HUES48 (cell line): ENCODE results near the gene WFS1.

Source experiments
- H3K27ac ChIP-seq: one replicate; pipeline ENCODE4 v1.7.0; 2013; ENCODE audit warnings: low read depth, low read length, inconsistent platforms
- H3K27me3 ChIP-seq: 2 replicates; pipeline ENCODE4 v1.6.1; 2013; ENCODE audit warnings: mild to moderate bottlenecking, low read length; ENCODE audit not compliant: control insufficient read depth, insufficient read depth
- H3K36me3 ChIP-seq: 2 replicates; pipeline ENCODE4 v1.6.1; 2013; ENCODE audit warnings: low read length; ENCODE audit not compliant: control insufficient read depth, insufficient read depth
- H3K4me1 ChIP-seq: 2 replicates; pipeline ENCODE4 v1.6.1; 2013; ENCODE audit warnings: mild to moderate bottlenecking, low read length; ENCODE audit not compliant: control insufficient read depth, insufficient read depth
- H3K4me3 ChIP-seq: 2 replicates; pipeline ENCODE4 v1.5.1; 2013; ENCODE audit warnings: mild to moderate bottlenecking, low read depth, low read length
- H3K9ac ChIP-seq: 2 replicates; pipeline ENCODE4 v1.6.1; 2013; ENCODE audit warnings: mild to moderate bottlenecking, low read depth, low read length, moderate library complexity
- H3K9me3 ChIP-seq: 2 replicates; pipeline ENCODE4 v1.6.1; 2013; ENCODE audit warnings: low read length; ENCODE audit not compliant: control insufficient read depth, insufficient read depth

The WFS1 gene

GRCh38 chr4:6295495-6295894 is 25.8 kb downstream of the WFS1 start:
- Histone ChIP-seq H3K9ac (no peak overlapping the region), H3K27me3 (no peaks in the 10 kb centered on the region), H3K9me3 (no peaks in the 10 kb centered on the region), H3K36me3 (peaks cover 51% of the 10 kb centered on the region), H3K4me3 (no peak overlapping the region), H3K4me1 (no peaks in the 10 kb centered on the region), H3K27ac (no peak overlapping the region)

GRCh38 chr4:6296026-6296425 is 26.4 kb downstream of the WFS1 start:
- no peaks in the 10 kb centered on the region for H3K4me1 ChIP-seq
- H3K9me3 ChIP-seq = no peaks in the 10 kb centered on the region
- H3K27me3 ChIP-seq = no peaks in the 10 kb centered on the region
- no peak overlapping the region for H3K9ac ChIP-seq
- no peak overlapping the region for H3K27ac ChIP-seq
- H3K36me3 ChIP-seq = peaks cover 54% of the 10 kb centered on the region
- H3K4me3 ChIP-seq = no peak overlapping the region

GRCh38 chr4:6297266-6297815 is 27.7 kb downstream of the WFS1 start:
- Histone ChIP-seq H3K27ac (no peak overlapping the region), H3K36me3 (peaks cover 58% of the 10 kb centered on the region), H3K27me3 (no peaks in the 10 kb centered on the region), H3K9ac (no peak overlapping the region), H3K4me3 (no peak overlapping the region), H3K4me1 (no peaks in the 10 kb centered on the region), H3K9me3 (no peaks in the 10 kb centered on the region)

GRCh38 chr4:6298035-6298434 is 28.4 kb downstream of the WFS1 start:
- H3K36me3 ChIP-seq = peaks cover 61% of the 10 kb centered on the region
- no peaks in the 10 kb centered on the region for H3K27me3 ChIP-seq
- no peak overlapping the region for H3K4me3 ChIP-seq
- H3K9me3 ChIP-seq = no peaks in the 10 kb centered on the region
- H3K4me1 ChIP-seq = no peaks in the 10 kb centered on the region
- H3K27ac ChIP-seq = no peak overlapping the region
- H3K9ac ChIP-seq = no peak overlapping the region

GRCh38 chr4:6298852-6299251 is 29.2 kb downstream of the WFS1 start:
- Histone ChIP-seq H3K9ac (no peak overlapping the region), H3K36me3 (peaks cover 61% of the 10 kb centered on the region), H3K27me3 (no peaks in the 10 kb centered on the region), H3K4me3 (no peak overlapping the region), H3K4me1 (no peaks in the 10 kb centered on the region), H3K27ac (no peak overlapping the region), H3K9me3 (no peaks in the 10 kb centered on the region)

- Histone ChIP-seq H3K9ac (no peak overlapping the region), H3K27me3 (no peaks in the 10 kb centered on the region), H3K4me1 (no peaks in the 10 kb centered on the region), H3K36me3 (peaks cover 54% of the 10 kb centered on the region), H3K9me3 (no peaks in the 10 kb centered on the region), H3K27ac (no peak overlapping the region), H3K4me3 (no peak overlapping the region)
Observed at GRCh38 chr4:6299875-6300274, 30.2 kb downstream of the WFS1 start.

GRCh38 chr4:6300359-6300758 is 30.7 kb downstream of the WFS1 start:
- no peaks in the 10 kb centered on the region for H3K4me1 ChIP-seq
- peaks cover 52% of the 10 kb centered on the region for H3K36me3 ChIP-seq

GRCh38 chr4:6301051-6301731 is 31.5 kb downstream of the WFS1 start:
- Histone ChIP-seq H3K27ac (no peak overlapping the region), H3K4me1 (no peaks in the 10 kb centered on the region), H3K36me3 (peaks cover 45% of the 10 kb centered on the region), H3K9me3 (no peaks in the 10 kb centered on the region), H3K27me3 (no peaks in the 10 kb centered on the region), H3K4me3 (no peak overlapping the region), H3K9ac (no peak overlapping the region)

More at GRCh38 chr4:6300359-6300758, 30.7 kb downstream of the WFS1 start:
- Histone ChIP-seq H3K9me3 (no peaks in the 10 kb centered on the region), H3K27me3 (no peaks in the 10 kb centered on the region), H3K9ac (no peak overlapping the region), H3K27ac (no peak overlapping the region), H3K4me3 (no peak overlapping the region)

- Histone ChIP-seq H3K4me3 (no peak overlapping the region), H3K36me3 (peaks cover 39% of the 10 kb centered on the region), H3K9me3 (no peaks in the 10 kb centered on the region), H3K27ac (no peak overlapping the region), H3K4me1 (no peaks in the 10 kb centered on the region), H3K27me3 (no peaks in the 10 kb centered on the region), H3K9ac (no peak overlapping the region)
Observed at GRCh38 chr4:6301732-6302442, 32.2 kb downstream of the WFS1 start.

GRCh38 chr4:6302869-6303268 is 33.2 kb downstream of the WFS1 start:
- Histone ChIP-seq H3K9ac (no peak overlapping the region), H3K36me3 (peaks cover 35% of the 10 kb centered on the region), H3K9me3 (no peaks in the 10 kb centered on the region), H3K27me3 (no peaks in the 10 kb centered on the region), H3K27ac (no peak overlapping the region), H3K4me1 (no peaks in the 10 kb centered on the region), H3K4me3 (no peak overlapping the region)

GRCh38 chr4:6303943-6304342 is 34.3 kb downstream of the WFS1 start:
- H3K9ac ChIP-seq = no peak overlapping the region
- H3K4me1 ChIP-seq = no peaks in the 10 kb centered on the region
- H3K4me3 ChIP-seq = no peak overlapping the region
- no peak overlapping the region for H3K27ac ChIP-seq
- H3K9me3 ChIP-seq = peaks cover 3% of the 10 kb centered on the region; the same call in 1 of the 2 replicates
- H3K36me3 ChIP-seq = peaks cover 28% of the 10 kb centered on the region
- peaks cover 5% of the 10 kb centered on the region; the same call in 1 of the 2 replicates for H3K27me3 ChIP-seq
